Fibroblast of pulmonary artery (primary cell): ENCODE results near the gene DLL3.

Experiments used
- DNase-seq: peaks from one replicate; pipeline ENCODE4 v3.0.0-alpha.2; 2010; ENCODE audit warnings: low read depth
- H3K4me3 ChIP-seq: replicated peaks from 2 replicates; pipeline ENCODE4 v1.5.1; 2011; ENCODE audit warnings: low read depth, mild to moderate bottlenecking, control low read depth, low read length, moderate library complexity
- CTCF ChIP-seq: IDR thresholded peaks from 2 replicates; pipeline ENCODE4 v1.5.1; 2011; ENCODE audit warnings: mild to moderate bottlenecking, control low read depth, low read length, inconsistent platforms; ENCODE audit errors: missing control alignments

The DLL3 gene

GRCh38 chr19:39483141-39483540, 15.6 kb upstream of the DLL3 start:
- no peak for DNase-seq
- H3K4me3 ChIP-seq = no peak overlapping the region
- no peak for TF ChIP-seq CTCF

- TF ChIP-seq CTCF = no peak
- no peak overlapping the region for H3K4me3 ChIP-seq
- DNase-seq = no peak
Observed at GRCh38 chr19:39489756-39490155, 9.0 kb upstream of the DLL3 start.

- H3K4me3 ChIP-seq = no peak overlapping the region
- TF ChIP-seq CTCF = no peak
- DNase-seq = no peak
Observed at GRCh38 chr19:39492225-39492624, 6.5 kb upstream of the DLL3 start.

- DNase-seq = no peak
- no peak overlapping the region for H3K4me3 ChIP-seq
- TF ChIP-seq CTCF = no peak
Observed at GRCh38 chr19:39492788-39493187, 6.0 kb upstream of the DLL3 start.

GRCh38 chr19:39494661-39495060, 4.1 kb upstream of the DLL3 start:
- no peak for DNase-seq
- no peak overlapping the region for H3K4me3 ChIP-seq
- TF ChIP-seq CTCF = no peak

GRCh38 chr19:39496063-39496462, 2.7 kb upstream of the DLL3 start:
- H3K4me3 ChIP-seq = no peak overlapping the region
- no peak for DNase-seq
- TF ChIP-seq CTCF = no peak

- TF ChIP-seq CTCF = no peak
- DNase-seq = no peak
- peak overlapping the region; percentile 27 for H3K4me3 ChIP-seq
Observed at GRCh38 chr19:39497701-39497995, 1.1 kb upstream of the DLL3 start.
